ENCODE results near the gene CENPA.

The CENPA gene

GRCh38 chr2:26765475-26766200, 20.2 kb upstream of the CENPA start:
- peak overlapping the region in 7 of 11 experiments; percentile 85 to 95 (median 88); a peak in 9 of 22 replicates for H3K27ac ChIP-seq

GRCh38 chr2:26767129-26767528, 18.7 kb upstream of the CENPA start:
- Histone ChIP-seq H3K36me3 (peaks cover 0 to 34% (median 14%) of the 10 kb centered on the region in 11 experiments; a peak in 14 of 22 replicates), H3K4me1 (peaks cover 56 to 81% (median 71%) of the 10 kb centered on the region in 10 experiments), H3K9ac (peak overlapping the region in 9 of 11 experiments; percentile 0 to 96 (median 36); a peak in 11 of 22 replicates), H3K4me3 (peak overlapping the region in 1 of 10 experiments; percentile 7; a peak in 1 of 20 replicates), H3K27me3 (no peaks in the 10 kb centered on the region), H3K9me3 (replicated peaks in 1 of 11) (no peaks in the 10 kb centered on the region), H4K20me1 (peaks cover 14 to 77% (median 72%) of the 10 kb centered on the region in 11 experiments; a peak in 21 of 22 replicates), H3K4me2 (peak overlapping the region in 7 of 11 experiments; percentile 29 to 98 (median 92); a peak in 11 of 22 replicates), H3K27ac (peak overlapping the region in 6 of 11 experiments; percentile 2 to 83 (median 44); a peak in 6 of 22 replicates)
- no peak for TF ChIP-seq Cebpa-rat (IDR thresholded peaks at IDR 0.05)

More at GRCh38 chr2:26765475-26766200, 20.2 kb upstream of the CENPA start:
- Histone ChIP-seq H3K36me3 (peaks cover 0 to 29% (median 8%) of the 10 kb centered on the region in 11 experiments; a peak in 13 of 22 replicates), H3K9me3 (replicated peaks in 1 of 11) (no peaks in the 10 kb centered on the region), H3K4me3 (peak overlapping the region; percentile 81 to 98 (median 88)), H3K4me1 (peaks cover 41 to 67% (median 56%) of the 10 kb centered on the region in 10 experiments), H3K4me2 (peak overlapping the region; percentile 88 to 98 (median 94)), H3K27me3 (no peaks in the 10 kb centered on the region), H3K9ac (peak overlapping the region; percentile 82 to 97 (median 92); a peak in 21 of 22 replicates), H4K20me1 (peaks cover 11 to 62% (median 57%) of the 10 kb centered on the region in 11 experiments; a peak in 20 of 22 replicates)
- no peak for TF ChIP-seq Cebpa-rat (IDR thresholded peaks at IDR 0.05)

- no peaks in the 10 kb centered on the region for H3K27me3 ChIP-seq
- H3K4me3 ChIP-seq, result 0 out of 20 replicates have a peak overlapping the region, but pooled peaks of 1 of the 10 experiments have one; percentile 16
- H3K4me2 ChIP-seq, result peak overlapping the region in 5 of 11 experiments; percentile 76 to 98 (median 97); a peak in 8 of 22 replicates
- H4K20me1 ChIP-seq, result peaks cover 19 to 86% (median 81%) of the 10 kb centered on the region in 11 experiments; a peak in 21 of 22 replicates
- TF ChIP-seq Cebpa-rat (IDR thresholded peaks at IDR 0.05), result no peak
- H3K27ac ChIP-seq, result peak overlapping the region in 4 of 11 experiments; percentile 38 to 83 (median 66); a peak in 5 of 22 replicates
- peaks cover 0 to 34% (median 14%) of the 10 kb centered on the region in 11 experiments; a peak in 15 of 22 replicates for H3K36me3 ChIP-seq
- H3K9ac ChIP-seq, result peak overlapping the region in 2 of 11 experiments; percentile 93 to 96; a peak in 5 of 22 replicates
- peaks cover 65 to 90% (median 80%) of the 10 kb centered on the region in 10 experiments for H3K4me1 ChIP-seq
- no peaks in the 10 kb centered on the region for H3K9me3 ChIP-seq (replicated peaks in 1 of 11)
Observed at GRCh38 chr2:26767894-26768487, 17.9 kb upstream of the CENPA start.

- Histone ChIP-seq H3K9ac (peak overlapping the region in 6 of 11 experiments; percentile 16 to 64 (median 31); a peak in 5 of 22 replicates), H3K36me3 (peaks cover 1 to 37% (median 16%) of the 10 kb centered on the region in 11 experiments; a peak in 18 of 22 replicates), H3K4me3 (peak overlapping the region in 2 of 10 experiments; percentile 16 to 23; a peak in 3 of 20 replicates), H3K4me2 (peak overlapping the region in 10 of 11 experiments; percentile 4 to 98 (median 52); a peak in 14 of 22 replicates), H3K4me1 (peaks cover 62 to 87% (median 79%) of the 10 kb centered on the region in 10 experiments), H3K9me3 (replicated peaks in 1 of 11) (no peaks in the 10 kb centered on the region), H3K27me3 (no peaks in the 10 kb centered on the region), H3K27ac (peak overlapping the region in 4 of 11 experiments; percentile 38 to 83 (median 78); a peak in 8 of 22 replicates), H4K20me1 (peaks cover 22 to 91% (median 85%) of the 10 kb centered on the region in 11 experiments; a peak in 21 of 22 replicates)
- no peak for TF ChIP-seq Cebpa-rat (IDR thresholded peaks at IDR 0.05)
Observed at GRCh38 chr2:26768759-26769088, 17.1 kb upstream of the CENPA start.

- Histone ChIP-seq H3K27me3 (no peaks in the 10 kb centered on the region), H3K27ac (peak overlapping the region; percentile 16 to 83 (median 34); a peak in 16 of 22 replicates), H3K36me3 (peaks cover 6 to 42% (median 21%) of the 10 kb centered on the region in 11 experiments; a peak in 21 of 22 replicates), H3K4me3 (peak overlapping the region in 2 of 10 experiments; percentile 6 to 23; a peak in 3 of 20 replicates), H3K9ac (peak overlapping the region in 9 of 11 experiments; percentile 14 to 67 (median 32); a peak in 11 of 22 replicates), H3K4me1 (peaks cover 61 to 90% (median 78%) of the 10 kb centered on the region in 10 experiments), H3K9me3 (replicated peaks in 1 of 11) (no peaks in the 10 kb centered on the region), H3K4me2 (peak overlapping the region in 10 of 11 experiments; percentile 4 to 98 (median 52); a peak in 14 of 22 replicates), H4K20me1 (peaks cover 27 to 96% (median 90%) of the 10 kb centered on the region in 11 experiments)
- no peak for TF ChIP-seq Cebpa-rat (IDR thresholded peaks at IDR 0.05)
Observed at GRCh38 chr2:26769089-26769761, 16.6 kb upstream of the CENPA start.

GRCh38 chr2:26770986-26771586, 14.8 kb upstream of the CENPA start:
- peaks cover 50 to 81% (median 63%) of the 10 kb centered on the region in 10 experiments for H3K4me1 ChIP-seq
- peaks cover 25 to 59% (median 40%) of the 10 kb centered on the region in 11 experiments for H3K36me3 ChIP-seq
- H3K9ac ChIP-seq, result peak overlapping the region in 2 of 11 experiments; percentile 65 to 67; a peak in 4 of 22 replicates
- H3K4me3 ChIP-seq, result no peak overlapping the region; a peak in 1 of 20 replicates
- TF ChIP-seq Cebpa-rat (IDR thresholded peaks at IDR 0.05), result no peak
- H3K9me3 ChIP-seq (replicated peaks in 1 of 11), result no peaks in the 10 kb centered on the region
- H3K27ac ChIP-seq, result peak overlapping the region in 4 of 11 experiments; percentile 44 to 83 (median 59); a peak in 7 of 22 replicates
- H4K20me1 ChIP-seq, result peaks cover 41 to 100% (median 94%) of the 10 kb centered on the region in 11 experiments
- H3K4me2 ChIP-seq, result peak overlapping the region; percentile 58 to 98 (median 77)
- no peaks in the 10 kb centered on the region for H3K27me3 ChIP-seq

GRCh38 chr2:26772064-26773001, 13.5 kb upstream of the CENPA start:
- Histone ChIP-seq H3K9ac (peak overlapping the region in 5 of 11 experiments; percentile 9 to 63 (median 24); a peak in 7 of 22 replicates), H3K4me3 (no peak overlapping the region), H3K4me2 (peak overlapping the region; percentile 58 to 98 (median 77)), H4K20me1 (peaks cover 43 to 96% (median 88%) of the 10 kb centered on the region in 11 experiments), H3K4me1 (peaks cover 38 to 68% (median 50%) of the 10 kb centered on the region in 10 experiments), H3K9me3 (replicated peaks in 1 of 11) (no peaks in the 10 kb centered on the region), H3K27me3 (no peaks in the 10 kb centered on the region), H3K36me3 (peaks cover 37 to 71% (median 52%) of the 10 kb centered on the region in 11 experiments), H3K27ac (peak overlapping the region in 10 of 11 experiments; percentile 22 to 68 (median 57); a peak in 17 of 22 replicates)
- no peak for TF ChIP-seq Cebpa-rat (IDR thresholded peaks at IDR 0.05)
